G401 (cell line): ENCODE data around the gene DPP10. TPM values are rescaled to one million over a fixed set of nuclear protein-coding genes. Genes with fewer than 3 reads are reported as not detected.

Experiments
- DNase-seq: peaks from one replicate; pipeline ENCODE4 v3.0.0-alpha.2; 2015; ENCODE audit warnings: low spot score
- in situ Hi-C: cut with HindIII; loops from 2 replicates; pipeline ENCODE4 v1.10.0; 2016; ENCODE audit warnings: low sequenced_read_pairs, mixed read lengths
- total RNA-seq: library from RNA; depleted of rRNA; stranded (reverse); fragments of >200 nt; shearing (Covaris generic); gene quantifications from 2 replicates; pipeline ENCODE4 v1.2.3, GENCODE V29; 2014

DPP10 gene
- total RNA-seq, 1 experiment from 2014 or later, result not detected

DNA sequence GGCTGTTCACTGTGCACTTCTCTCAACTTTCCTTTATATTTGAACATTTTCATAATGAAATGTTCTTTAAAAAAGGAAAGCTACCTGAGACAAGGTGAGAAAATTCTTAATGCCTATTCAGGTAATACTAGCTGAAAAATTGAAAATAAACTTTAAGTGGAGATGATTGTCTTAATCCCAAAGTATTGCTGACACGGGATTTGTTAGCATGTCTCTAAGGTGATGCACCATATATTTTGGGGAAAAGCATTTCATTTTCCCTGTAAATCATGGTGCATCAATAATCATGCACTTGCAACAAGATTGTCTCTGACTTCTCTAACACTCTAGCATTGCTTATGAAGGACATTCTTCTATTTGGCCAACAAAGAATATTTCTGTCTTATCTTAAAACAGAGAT lies 848.0 kb downstream of the DPP10 start:
- in situ Hi-C loops, result no loop called here
- DNase-seq, result no peak

GRCh38 chr2:115292742-115293141 lies 850.3 kb downstream of the DPP10 start:
- DNase-seq, result no peak
- in situ Hi-C loops, result no loop called here

- no peak for DNase-seq
- in situ Hi-C loops, result no loop called here
Measured at GRCh38 chr2:115294999-115295398, 852.6 kb downstream of the DPP10 start.

GRCh38 chr2:115297056-115297455 lies 854.6 kb downstream of the DPP10 start:
- in situ Hi-C loops, result no loop called here
- no peak for DNase-seq

DNA sequence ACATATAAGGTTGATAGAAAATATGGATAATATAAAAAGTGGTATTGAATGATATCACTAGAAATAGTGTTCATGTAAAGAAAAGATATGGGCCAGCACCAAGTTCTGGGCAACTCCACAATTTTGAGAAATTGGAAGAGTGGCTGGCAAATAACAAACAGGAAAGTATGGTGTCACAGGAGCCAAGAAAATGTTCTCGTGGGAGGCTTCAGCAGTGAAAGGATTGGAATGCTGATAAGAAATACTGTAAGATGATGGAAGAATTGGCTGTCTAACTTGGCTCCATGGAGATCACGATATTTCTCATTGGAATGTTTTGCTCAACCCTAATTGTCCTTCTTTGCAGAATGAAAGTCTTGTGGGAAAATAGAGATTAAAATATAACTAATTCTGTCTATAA lies 856.8 kb downstream of the DPP10 start:
- in situ Hi-C loops, result no loop called here
- no peak for DNase-seq

GRCh38 chr2:115305712-115306111 lies 863.3 kb downstream of the DPP10 start:
- no peak for DNase-seq
- in situ Hi-C loops, result no loop called here

GRCh38 chr2:115314119-115314518 lies 871.7 kb downstream of the DPP10 start:
- no peak for DNase-seq
- in situ Hi-C loops, result no loop called here

GRCh38 chr2:115327061-115327460 lies 884.6 kb downstream of the DPP10 start:
- in situ Hi-C loops, result no loop called here
- no peak for DNase-seq

- in situ Hi-C loops, result no loop called here
Measured at GRCh38 chr2:115359550-115359949, 917.1 kb downstream of the DPP10 start.

GRCh38 chr2:115364093-115364492 lies 921.7 kb downstream of the DPP10 start:
- in situ Hi-C loops, result no loop called here
- no peak for DNase-seq

More at GRCh38 chr2:115359550-115359949, 917.1 kb downstream of the DPP10 start:
- DNase-seq, result no peak

GRCh38 chr2:115369400-115369799 lies 927.0 kb downstream of the DPP10 start:
- in situ Hi-C loops, result no loop called here
- no peak for DNase-seq

- in situ Hi-C loops, result no loop called here
- DNase-seq, result no peak
Measured at GRCh38 chr2:115374981-115375380, 932.5 kb downstream of the DPP10 start.

GRCh38 chr2:115384399-115384798 lies 942.0 kb downstream of the DPP10 start:
- no peak for DNase-seq
- in situ Hi-C loops, result no loop called here

DNA sequence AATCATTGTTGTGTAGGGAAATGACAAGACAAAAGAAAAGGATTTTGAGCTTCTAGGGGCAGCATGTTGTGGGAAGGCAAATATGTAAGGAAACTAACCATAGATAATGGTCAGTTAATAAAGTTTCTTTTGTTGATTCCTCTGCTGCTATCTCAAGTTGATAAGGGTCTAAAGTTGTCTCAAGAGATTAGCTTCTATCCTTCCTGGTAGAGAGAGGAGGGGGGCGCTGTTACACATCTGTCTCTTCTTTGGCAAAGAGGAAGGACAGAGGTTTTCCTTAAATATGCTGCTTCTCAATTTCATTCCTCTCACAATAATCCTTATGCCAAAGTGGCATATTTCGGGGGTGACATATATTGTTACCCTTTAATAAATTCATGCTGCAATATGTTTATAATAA lies 944.0 kb downstream of the DPP10 start:
- in situ Hi-C loops, result no loop called here
- DNase-seq, result no peak

- DNase-seq, result no peak
- in situ Hi-C loops, result no loop called here
Measured at GRCh38 chr2:115389024-115389423, 946.6 kb downstream of the DPP10 start.

DNA sequence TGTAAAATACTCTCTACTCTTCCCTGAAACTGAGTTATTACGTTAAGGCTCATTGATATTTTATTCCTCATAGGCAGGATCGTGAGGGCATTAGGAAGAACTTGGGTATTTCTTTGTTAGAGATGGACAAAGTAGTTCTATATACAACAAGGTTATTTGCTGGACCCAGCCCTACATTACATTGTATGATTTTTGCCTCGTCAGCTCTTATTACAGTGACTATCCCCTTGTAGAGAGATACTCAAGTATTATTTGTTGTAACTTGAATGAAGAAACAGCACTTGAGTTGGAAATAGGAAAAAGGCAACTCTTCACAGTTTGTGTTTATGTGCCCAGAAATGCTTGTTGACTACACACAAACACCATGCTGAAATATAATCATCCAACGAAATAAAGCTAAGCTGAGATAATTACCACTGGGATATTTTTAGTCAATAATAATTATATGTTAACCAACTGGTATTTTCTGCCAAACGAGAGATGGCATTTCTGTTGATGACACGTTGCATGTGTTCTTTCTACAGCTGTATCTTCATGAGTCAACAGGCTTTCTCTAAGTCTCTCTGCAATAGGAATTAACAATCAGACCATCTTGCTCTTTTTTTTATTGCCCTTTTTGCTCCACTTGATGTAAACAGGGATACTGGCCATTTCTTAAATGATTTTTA lies 947.6 kb downstream of the DPP10 start:
- DNase-seq, result no peak
- in situ Hi-C loops, result no loop called here

GRCh38 chr2:115396579-115396978 lies 954.1 kb downstream of the DPP10 start:
- in situ Hi-C loops, result no loop called here
- no peak for DNase-seq

- in situ Hi-C loops, result no loop called here
- DNase-seq, result no peak
Measured at GRCh38 chr2:115400940-115401339, 958.5 kb downstream of the DPP10 start.

DNA sequence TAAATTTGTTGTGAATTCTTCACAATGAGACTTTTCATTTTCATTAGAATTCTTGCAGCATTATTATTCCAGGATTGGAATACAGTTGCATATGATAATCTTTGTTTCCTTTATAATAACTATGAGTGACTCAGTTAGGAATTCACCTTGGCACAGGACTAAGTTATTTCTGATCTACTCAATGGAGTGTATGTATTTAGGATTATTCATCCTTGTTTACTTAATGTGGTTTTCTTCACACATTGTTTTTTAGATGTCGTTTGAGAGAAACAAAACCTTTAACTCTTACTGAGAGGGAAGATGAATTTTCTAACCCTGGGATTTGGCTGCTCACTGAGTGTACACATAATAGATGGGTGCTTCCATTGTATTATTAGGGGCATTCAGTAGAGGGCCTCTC lies 970.1 kb downstream of the DPP10 start:
- DNase-seq, result no peak
- in situ Hi-C loops, result no loop called here

- DNase-seq, result no peak
- in situ Hi-C loops, result no loop called here
Measured at GRCh38 chr2:115413791-115414190, 971.4 kb downstream of the DPP10 start.

DNA sequence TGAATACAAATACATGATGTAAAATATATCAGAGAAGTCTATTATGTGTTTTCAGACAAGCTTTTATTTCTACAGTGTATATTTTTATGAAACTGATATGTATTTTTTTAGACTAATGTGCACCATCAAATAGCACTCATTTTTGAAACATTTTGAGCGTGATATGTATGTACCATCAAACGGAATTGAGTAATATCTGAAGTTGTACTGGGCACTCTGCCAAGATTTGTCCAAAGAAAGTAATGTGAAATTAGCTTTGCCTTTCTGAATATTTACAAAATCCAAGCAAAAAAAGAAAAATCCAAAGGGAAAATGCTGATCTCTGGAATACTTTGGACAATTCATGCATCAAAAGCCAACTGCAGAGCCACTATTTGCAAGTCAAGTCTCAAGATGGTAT lies 972.0 kb downstream of the DPP10 start:
- no peak for DNase-seq

More for the DNA sequence above, 972.0 kb downstream of the DPP10 start:
- in situ Hi-C loops, result no loop called here
